ENCODE data around the gene FRYL.
"Not testable (repeated sequence)": the region's sequence is repeated elsewhere in the genome, so short reads cannot be mapped to it uniquely, and the experiment has no call there.

Gene FRYL

DNA sequence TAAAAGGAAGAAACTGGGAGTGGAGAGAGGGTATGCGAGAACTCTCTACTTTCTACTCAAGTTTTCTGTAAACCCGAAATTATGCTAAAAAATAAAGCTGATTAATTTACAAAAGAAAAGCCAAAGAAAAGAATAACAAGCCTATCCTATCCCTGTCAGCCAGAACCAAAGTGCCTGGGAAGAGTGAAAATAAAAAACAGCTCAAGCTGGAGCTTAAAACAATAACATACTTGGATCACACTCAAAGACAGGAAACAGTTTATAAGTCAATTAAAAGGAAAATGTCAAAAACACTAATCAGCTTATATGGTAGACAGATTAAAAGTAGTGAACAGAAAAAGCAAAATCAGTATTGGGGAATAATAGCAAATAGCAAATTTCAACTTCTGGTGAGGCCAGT lies 139.4 kb downstream of the FRYL start:
- ChIA-PET CTCF (interaction anchor here (0.9 to 3.7 kb wide), 4 partner anchors 9 to 14 kb away, joined by 3 to 19 read pairs (median 4); no protein-coding TSS in a partner anchor), POLR2A (no interaction called here)
- TF ChIP-seq, protein P1, sequence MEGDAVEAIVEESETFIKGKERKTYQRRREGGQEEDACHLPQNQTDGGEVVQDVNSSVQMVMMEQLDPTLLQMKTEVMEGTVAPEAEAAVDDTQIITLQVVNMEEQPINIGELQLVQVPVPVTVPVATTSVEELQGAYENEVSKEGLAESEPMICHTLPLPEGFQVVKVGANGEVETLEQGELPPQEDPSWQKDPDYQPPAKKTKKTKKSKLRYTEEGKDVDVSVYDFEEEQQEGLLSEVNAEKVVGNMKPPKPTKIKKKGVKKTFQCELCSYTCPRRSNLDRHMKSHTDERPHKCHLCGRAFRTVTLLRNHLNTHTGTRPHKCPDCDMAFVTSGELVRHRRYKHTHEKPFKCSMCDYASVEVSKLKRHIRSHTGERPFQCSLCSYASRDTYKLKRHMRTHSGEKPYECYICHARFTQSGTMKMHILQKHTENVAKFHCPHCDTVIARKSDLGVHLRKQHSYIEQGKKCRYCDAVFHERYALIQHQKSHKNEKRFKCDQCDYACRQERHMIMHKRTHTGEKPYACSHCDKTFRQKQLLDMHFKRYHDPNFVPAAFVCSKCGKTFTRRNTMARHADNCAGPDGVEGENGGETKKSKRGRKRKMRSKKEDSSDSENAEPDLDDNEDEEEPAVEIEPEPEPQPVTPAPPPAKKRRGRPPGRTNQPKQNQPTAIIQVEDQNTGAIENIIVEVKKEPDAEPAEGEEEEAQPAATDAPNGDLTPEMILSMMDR (IDR thresholded peaks at IDR 0.05; ENCODE audit: control extremely low read depth, extremely low read depth, low read depth, missing control alignments) = no peak
- DNase-seq (ENCODE audit: extremely low spot score) = no peak

DNA sequence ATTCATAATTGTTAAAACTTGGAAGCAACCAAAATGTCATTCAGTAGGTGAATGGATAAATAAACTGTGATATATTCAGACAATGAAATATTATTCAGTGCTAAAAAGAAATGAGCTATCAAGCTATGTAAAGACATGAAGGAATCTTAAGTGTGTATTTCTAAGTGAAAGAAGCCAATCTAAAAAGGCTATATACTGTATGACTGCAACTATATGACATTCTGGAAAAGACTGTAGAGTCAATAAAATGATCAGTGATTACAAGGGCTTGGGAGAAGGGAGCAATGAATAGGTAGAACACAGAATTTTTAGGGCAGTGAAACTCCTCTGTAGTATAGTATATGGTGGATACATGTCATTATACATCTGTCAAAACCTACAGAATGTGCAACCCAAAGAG lies 139.9 kb downstream of the FRYL start:
- no peak for DNase-seq (ENCODE audit: extremely low spot score)
- ChIA-PET CTCF (interaction anchor here (0.9 to 3.7 kb wide), 4 partner anchors 10 to 21 kb away, joined by 3 to 19 read pairs (median 4); no protein-coding TSS in a partner anchor), POLR2A (no interaction called here)
- TF ChIP-seq, protein P1 (IDR thresholded peaks at IDR 0.05; ENCODE audit: control extremely low read depth, extremely low read depth, low read depth, missing control alignments) = no peak

DNA sequence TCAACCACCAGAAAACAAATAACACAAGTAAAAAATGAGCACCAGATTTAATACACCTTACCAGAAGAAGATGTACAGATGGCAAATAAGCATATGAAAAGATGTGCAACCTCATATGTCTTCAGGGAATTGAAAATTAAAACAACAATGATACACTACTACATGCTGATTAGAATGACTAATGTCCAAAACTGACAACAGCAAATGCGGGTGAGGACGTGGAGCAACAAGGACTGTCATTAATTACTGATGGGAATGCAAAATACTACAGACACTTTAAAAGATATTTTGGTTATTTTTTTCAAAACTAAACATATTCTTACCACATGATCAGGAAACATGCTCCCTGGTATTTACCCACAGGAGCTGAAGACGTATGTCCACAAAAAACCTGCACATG lies 140.3 kb downstream of the FRYL start:
- TF ChIP-seq, protein P1 (IDR thresholded peaks at IDR 0.05; ENCODE audit: control extremely low read depth, extremely low read depth, low read depth, missing control alignments) = no peak
- no peak for DNase-seq (ENCODE audit: extremely low spot score)
- ChIA-PET POLR2A (no interaction called here), CTCF (interaction anchor here (1.3 to 1.6 kb wide), 2 partner anchors 10 to 21 kb away, joined by 3 to 6 read pairs; no protein-coding TSS in a partner anchor)

DNA sequence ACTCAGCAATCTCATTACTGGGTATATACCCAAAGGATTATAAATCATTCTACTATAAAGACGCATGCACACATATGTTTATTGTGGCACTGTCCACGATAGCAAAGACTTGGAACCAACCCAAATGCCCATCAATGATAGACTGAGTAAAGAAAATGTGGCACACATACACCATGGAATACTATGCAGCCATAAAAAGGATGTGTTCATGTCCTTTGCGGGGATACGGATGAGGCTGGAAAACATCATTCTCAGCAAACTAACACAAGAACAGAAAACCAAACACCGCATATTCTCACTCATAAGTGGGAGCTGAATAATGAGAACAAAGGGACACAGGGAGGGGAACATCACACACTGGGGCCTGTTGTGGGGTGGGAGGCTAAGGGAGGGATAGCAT lies 141.5 kb downstream of the FRYL start:
- CTCF ChIA-PET; DNase-seq (ENCODE audit: extremely low spot score); POLR2A ChIA-PET: not testable (repeated sequence)

DNA sequence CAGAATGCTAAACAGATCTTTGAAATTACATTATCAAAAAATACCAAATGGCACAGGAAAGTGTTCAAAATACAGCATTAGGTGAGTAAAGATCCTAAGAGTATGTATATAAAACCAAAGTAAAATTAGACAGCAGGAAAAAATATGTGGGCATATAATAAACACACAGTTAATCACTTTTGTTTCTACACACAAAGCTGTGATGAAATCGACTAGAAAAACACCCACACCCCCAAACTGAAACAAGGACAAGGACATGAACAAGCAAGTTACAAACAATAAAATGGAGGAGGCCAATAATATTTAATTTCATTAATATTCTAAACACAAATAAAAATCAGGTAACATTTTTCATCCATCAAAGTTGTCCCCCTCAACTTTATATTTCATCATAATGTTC lies 143.2 kb downstream of the FRYL start:
- ChIA-PET CTCF (no interaction called here), POLR2A (no interaction called here)
- no peak for DNase-seq (ENCODE audit: extremely low spot score)
- TF ChIP-seq, protein P1 (IDR thresholded peaks at IDR 0.05; ENCODE audit: control extremely low read depth, extremely low read depth, low read depth, missing control alignments) = no peak

DNA sequence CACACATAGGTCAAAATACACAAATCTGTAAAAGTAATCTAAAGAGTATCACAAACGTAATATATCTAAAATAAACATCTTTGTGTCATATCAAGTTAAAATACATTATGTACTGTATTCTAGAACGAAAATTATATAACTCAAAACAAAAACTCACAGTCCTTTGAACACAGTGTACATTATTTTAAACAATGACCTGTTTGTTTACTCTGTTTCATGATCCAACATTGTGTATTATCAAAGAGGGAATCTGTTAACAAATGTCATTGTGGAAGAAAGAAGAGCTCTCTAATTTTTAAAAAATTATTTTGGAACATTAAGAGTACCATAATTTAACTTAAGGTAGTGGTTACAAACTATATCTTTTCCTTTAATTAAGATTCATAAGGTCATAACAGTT lies 144.1 kb downstream of the FRYL start:
- POLR2A ChIA-PET = no interaction called here
- DNase-seq (ENCODE audit: extremely low spot score) = no peak
- CTCF ChIA-PET = interaction anchor here (0.7 to 1.5 kb wide), 3 partner anchors 13 to 57 kb away, joined by 3 to 4 read pairs (median 3); no protein-coding TSS in a partner anchor
- TF ChIP-seq, protein P1 (IDR thresholded peaks at IDR 0.05; ENCODE audit: control extremely low read depth, extremely low read depth, low read depth, missing control alignments) = no peak

DNA sequence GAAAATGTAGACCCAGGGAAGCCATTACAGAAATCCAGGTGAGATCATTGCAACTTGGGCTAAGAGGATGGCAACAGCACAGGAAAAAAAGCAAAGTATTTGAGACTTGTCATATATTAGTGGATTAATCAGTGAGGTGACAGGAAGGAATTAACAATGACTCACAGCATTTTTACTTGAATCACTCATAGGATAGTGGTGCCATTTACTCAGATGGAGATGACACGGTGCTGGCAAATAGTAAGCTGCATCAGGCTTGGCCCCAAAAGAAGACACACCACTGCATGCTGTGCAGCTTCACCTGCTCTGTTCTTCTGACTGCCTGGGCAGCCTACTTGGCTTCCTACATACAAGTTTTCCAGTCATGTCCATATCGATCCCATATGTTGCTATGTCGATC lies 144.8 kb downstream of the FRYL start:
- CTCF ChIA-PET = interaction anchor here (1.0 to 1.5 kb wide), 3 partner anchors 12 to 18 kb away, joined by 3 to 4 read pairs (median 3); no protein-coding TSS in a partner anchor
- DNase-seq (ENCODE audit: extremely low spot score) = no peak
- TF ChIP-seq, protein P1 (IDR thresholded peaks at IDR 0.05; ENCODE audit: control extremely low read depth, extremely low read depth, low read depth, missing control alignments) = no peak
- POLR2A ChIA-PET = no interaction called here
